Stimulated activated CD8-positive, alpha-beta memory T cell treated with anti-CD3 and anti-CD28 coated beads, Interleukin-15, amount 100 ng/mL, for 1 hour (primary cell): ENCODE data around the gene IGBP1.
"Not testable (repeated sequence)": the region's sequence is repeated elsewhere in the genome, so short reads cannot be mapped to it uniquely, and the experiment has no call there.

ENCODE experiments used
- DNase-seq: peaks from one replicate; pipeline ENCODE4 v3.0.0-alpha.2; 2020; ENCODE audit warnings: low read depth

The IGBP1 gene

DNA sequence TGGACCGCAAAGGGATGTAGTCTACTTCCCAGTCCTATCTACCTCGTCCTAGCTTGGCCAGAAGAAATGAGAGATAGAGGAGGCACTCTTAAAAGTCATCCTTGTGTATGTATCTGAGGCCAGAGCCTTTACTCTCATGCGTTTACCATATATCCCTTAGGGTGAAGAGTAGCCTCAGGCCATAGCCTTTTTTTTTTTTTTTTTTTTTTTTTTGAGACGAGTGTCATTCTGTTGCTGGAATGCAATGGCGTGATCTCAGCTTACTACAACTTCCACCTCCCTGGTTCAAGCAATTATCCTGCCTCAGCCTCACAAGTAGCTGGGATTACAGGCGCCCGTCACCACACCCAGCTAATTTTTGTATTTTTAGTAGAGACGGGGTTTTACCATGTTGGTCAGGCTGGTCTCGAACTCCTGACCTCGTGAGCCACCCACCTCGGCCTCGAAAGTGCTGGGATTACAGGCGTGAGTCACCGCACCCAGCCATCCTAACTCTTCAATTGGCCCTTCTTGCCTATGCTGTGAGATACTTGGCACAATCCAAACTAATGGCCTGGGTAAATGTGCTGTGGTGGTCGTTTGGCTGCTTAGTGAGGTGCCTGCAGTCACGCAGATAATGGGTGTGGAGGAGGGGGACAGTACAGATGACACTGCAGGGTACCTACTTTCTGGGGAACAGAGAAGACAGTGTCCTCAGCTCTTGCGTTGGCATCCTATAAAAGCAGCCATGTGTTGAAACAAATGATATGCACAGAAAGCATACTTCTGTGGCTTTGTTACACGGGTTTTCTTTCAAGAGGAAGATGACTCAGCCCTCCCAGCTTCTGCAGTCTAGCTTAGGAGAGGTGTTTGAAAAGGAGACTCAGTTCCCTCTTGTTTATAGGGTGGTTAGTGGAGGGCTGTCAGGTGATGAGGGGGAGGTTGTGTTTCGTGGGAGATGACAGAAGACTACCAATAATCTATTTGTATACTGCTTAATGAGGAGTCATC lies 33.6 kb downstream of the IGBP1 start:
- no peak for DNase-seq

DNA sequence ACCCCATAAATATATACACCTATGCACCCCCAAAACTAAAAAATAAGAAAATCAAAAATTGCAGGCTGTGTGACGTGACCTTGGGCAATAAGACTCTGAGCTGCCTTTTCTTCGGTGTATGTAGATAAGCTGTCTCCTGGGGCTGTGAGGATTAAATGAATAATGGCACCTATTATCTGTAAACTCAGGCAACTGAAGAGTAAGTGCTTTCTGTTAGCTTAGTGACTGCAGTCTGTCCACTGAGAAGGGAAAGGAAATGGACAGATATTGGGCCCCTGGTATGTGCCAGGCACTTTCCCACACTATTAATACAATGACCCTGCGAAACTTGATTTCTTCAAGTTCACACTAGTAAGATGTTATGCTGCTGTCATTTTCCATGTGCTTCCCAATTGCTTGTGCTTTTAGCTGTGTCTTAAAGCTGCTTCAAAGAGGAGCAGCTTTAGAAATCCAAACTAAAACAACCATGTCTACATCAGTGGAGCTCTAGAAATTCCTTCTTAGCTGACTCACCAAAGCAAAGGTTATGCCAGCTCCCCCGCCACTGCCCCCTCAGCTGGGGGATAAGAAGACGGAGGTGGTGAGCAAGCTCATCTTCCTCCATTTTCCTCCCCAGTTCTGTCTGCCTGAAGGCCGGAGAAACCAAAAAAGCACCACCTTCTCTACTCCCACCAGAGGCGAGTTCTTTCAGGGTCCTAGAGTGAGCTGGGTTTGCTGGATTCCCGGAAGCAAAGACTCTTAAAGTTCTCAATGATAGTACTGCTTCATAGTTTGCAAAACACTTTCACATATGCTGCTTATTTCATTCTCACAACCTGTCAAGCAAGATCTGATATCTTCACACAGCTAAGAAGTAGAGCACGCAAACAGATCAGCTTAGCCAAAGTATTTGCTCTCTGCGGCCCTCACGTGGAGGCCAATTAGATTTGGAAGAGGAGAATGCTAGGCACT lies 35.3 kb downstream of the IGBP1 start:
- no peak for DNase-seq

DNA sequence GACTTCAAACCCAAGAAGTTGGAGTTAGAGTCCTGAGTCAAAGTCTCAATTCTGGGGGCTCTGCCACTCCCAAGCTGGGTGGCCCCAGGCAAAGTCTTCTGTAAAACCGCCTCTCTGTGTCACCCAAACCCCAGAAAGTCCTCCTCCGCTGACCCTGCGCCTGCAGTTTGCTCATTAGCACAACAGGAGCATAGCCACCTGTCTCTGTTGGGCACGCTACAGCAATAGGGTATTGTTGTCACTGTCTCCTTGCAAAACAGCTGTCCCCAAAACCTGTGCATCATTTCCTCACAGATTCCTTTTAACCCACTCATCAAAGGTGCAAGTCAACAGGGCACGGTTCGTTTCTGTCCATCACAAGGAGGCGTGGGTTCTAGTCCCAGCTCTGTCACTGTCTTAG lies 36.0 kb downstream of the IGBP1 start:
- no peak for DNase-seq

DNA sequence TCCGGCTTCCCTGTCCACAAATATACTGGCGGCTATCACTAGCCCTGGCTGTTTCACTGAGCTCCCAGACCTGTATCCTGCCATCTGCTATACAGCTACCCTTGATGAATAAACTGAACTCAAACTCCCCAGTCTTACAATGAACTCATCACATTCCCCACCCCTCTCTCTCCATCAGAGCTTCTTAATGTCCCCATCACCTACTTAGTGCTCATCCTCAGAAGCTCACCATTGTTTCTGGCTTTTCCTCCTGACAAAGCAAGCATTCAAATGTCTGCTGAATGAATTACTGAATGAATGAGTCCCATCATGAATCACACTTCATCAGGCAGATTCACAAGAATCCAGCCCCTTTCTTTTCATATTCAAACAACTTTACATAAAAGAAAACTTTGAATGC lies 38.4 kb downstream of the IGBP1 start:
- no peak for DNase-seq

DNA sequence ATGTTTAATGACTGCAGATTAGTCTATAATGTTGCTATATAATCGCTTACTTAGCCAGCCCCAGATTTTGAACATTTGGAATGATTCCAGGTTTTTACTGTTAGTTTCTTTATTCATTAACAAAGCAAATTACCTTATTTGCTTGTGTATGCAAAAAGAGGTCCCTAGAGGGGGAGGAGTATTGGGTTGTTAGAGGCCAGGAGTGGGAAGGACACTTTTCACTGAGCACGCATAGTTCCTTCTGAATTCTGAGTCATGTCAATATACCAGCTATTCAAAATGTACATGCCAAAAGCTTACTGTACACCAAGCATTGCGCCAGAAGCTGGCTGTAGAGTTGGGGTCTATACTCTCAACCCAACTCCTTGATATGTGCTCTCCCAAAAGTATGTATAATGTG lies 39.0 kb downstream of the IGBP1 start:
- no peak for DNase-seq

GRCh38 chrX:70172964-70173363 lies 39.7 kb downstream of the IGBP1 start:
- no peak for DNase-seq

DNA sequence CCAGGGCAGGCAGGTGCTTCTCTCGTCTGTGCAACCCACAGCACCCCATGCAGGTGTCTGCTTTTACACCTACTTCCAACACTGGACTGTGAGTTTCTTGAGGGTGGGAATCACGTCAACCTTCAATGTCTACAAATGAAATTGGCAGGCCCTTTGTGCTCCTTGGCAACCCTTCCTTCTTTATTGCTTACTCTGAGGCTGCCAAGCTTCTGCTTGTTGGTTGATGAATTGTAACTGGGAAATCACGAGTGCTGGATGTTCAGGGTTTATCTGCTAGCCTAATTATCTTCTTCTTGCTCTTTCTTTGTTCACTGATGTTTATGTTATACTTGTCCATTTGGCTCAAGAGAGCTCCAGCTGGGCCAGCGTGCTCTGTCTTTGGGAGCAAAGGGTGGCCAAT lies 41.5 kb downstream of the IGBP1 start:
- no peak for DNase-seq

DNA sequence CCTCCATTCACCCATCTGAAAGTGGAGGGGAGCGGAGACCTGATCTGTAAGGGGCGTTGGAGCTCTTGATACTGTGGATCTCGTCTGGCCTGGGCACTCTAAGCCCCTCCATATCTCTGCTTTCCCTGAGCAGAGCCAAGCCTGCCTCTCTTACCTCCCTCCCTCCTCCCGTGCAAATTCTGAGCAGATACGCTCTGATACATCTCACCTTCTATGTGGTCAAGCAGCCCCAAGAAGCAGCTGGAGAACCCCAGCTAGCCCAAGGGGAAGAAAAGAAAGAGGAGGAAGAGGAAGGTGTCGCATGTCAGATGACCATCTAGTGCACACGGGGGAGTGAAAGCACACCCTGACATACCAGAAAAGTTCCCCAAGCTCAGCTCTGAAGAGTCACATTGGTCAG lies 42.1 kb downstream of the IGBP1 start:
- no peak for DNase-seq

DNA sequence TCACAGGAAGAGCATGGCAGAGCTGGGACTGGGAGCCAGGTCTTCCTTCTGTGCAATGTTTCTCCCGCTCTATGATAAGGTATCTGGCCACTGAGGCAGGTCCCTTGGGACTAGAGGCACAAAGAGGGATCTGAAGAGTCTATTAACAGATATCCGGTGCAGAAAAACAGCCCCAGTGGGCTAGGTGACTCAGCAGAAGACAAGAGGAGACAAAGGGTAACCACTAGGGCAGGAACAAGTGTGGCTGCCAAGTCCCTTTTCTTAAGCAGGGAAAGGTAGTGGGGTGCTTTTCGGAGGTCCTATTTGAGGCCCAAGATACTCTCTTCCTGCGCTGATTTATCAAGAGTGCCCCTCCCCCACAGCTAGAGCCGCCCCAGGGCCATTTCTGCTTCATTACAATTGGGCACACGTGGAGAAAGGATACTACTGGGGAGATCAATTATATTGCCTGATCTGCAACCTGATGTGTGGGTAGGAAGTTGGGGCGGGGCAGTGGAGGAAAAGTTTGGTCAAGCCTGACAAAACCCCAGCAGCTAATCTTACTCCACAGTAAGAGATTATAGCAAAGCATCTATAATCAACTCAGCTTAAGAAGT lies 43.8 kb downstream of the IGBP1 start, which contains the start of gene DGAT2L6:
Gene DGAT2L6 (plus strand): TSS at position 546 of the 596 bp plus-strand sequence. CDS start 100 bp downstream, outside the sequence.
- no peak for DNase-seq

DNA sequence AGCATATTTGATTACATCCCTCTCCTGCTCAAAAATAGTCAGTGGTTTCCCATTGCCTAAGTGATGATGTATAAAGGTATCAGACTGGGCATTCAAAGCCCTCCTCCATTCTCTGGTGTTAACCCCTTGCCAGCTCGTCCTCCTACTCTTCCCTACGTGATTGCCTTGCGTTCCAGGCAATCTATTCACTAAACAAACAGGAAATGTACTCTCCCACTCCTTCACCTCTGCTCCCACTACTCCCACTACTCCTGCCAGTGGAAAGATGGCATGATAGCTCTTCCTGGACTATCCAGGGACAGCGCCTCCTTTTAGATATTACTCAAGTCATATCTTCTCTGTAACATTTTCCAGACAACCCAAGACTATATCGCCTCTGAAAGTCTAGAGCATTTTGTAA lies 49.8 kb downstream of the IGBP1 start:
- DNase-seq: no peak

- DNase-seq: no peak
Measured at GRCh38 chrX:70190225-70190624, 57.0 kb downstream of the IGBP1 start.

DNA sequence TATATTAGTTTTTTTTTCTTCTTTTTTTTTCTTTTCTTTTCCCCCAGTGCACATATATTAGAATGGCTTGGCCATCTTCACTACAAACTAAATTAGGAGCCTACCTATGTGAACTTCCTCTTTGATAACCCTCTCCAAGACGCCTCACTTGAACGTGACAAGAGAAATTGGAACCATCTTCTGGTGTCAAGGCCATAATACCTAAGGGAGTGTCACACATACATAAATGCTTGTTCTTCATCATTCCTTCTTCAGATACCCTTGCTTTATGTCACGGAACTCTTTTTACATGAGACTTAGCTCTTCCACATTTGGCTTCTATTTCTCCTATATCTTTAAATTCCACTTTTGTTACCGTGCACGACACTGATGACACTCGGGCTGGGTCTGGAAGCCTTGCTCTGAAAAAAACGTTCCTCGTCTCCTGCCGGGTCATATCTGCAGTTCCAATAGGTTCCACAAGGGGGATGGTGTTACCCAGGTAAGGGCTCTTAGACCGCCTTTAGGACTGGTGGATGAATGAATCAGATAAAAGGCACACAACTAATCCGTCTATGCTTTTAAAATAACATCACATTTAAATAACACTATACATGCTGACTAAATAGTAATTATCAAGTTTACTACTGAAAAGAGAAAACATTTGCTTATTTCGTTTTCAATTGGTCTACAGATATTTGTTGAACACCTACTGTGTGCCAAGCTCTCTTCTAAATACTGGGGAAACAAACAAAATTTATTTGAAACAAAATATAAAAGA lies 63.9 kb downstream of the IGBP1 start:
- DNase-seq: peak; percentile 22

- no peak for DNase-seq
Measured at GRCh38 chrX:70201732-70202131, 68.5 kb downstream of the IGBP1 start.

GRCh38 chrX:70208479-70208878 lies 75.2 kb downstream of the IGBP1 start:
- no peak for DNase-seq

- not testable (repeated sequence) for DNase-seq
Measured at GRCh38 chrX:70209570-70209969, 76.3 kb downstream of the IGBP1 start.
